DOHH2 (cell line): ENCODE results near the gene ZBTB7C.

Experiments used
- H3F3A ChIP-seq: fragments of 200-600 bp; sonication (generic), shearing (Covaris generic); 2 replicates; pipeline ENCODE4 v1.6.0; 2016; ENCODE audit warnings: antibody characterized with exemption, mild to moderate bottlenecking; ENCODE audit not compliant: control insufficient read depth, insufficient read depth
- H3K27ac ChIP-seq: fragments of 200-600 bp; sonication (generic); 2 replicates; pipeline ENCODE4 v1.5.1; 2014; ENCODE audit warnings: low read depth, mild to moderate bottlenecking, low read length, moderate library complexity
- H3K27me3 ChIP-seq: fragments of 200-600 bp; sonication (generic); 2 replicates; pipeline ENCODE4 v1.6.1; 2014; ENCODE audit warnings: mild to moderate bottlenecking, low read length, mixed read lengths; ENCODE audit not compliant: control insufficient read depth
- H3K36me3 ChIP-seq: fragments of 200-600 bp; sonication (generic); 2 replicates; pipeline ENCODE4 v1.6.1; 2014; ENCODE audit warnings: mild to moderate bottlenecking, low read length, moderate library complexity, mixed read lengths; ENCODE audit not compliant: control insufficient read depth
- H3K4me1 ChIP-seq: fragments of 200-600 bp; sonication (generic); 2 replicates; pipeline ENCODE4 v1.6.1; 2014; ENCODE audit warnings: mild to moderate bottlenecking, low read length, mixed read lengths; ENCODE audit not compliant: control insufficient read depth
- H3K4me2 ChIP-seq: fragments of 200-600 bp; sonication (generic); 2 replicates; pipeline ENCODE4 v1.6.0; 2014; ENCODE audit warnings: mild to moderate bottlenecking, low read length, moderate library complexity
- H3K4me3 ChIP-seq: fragments of 200-600 bp; sonication (generic); 2 replicates; pipeline ENCODE4 v1.5.1; 2014; ENCODE audit warnings: mild to moderate bottlenecking, low read length, mixed read lengths
- H3K79me2 ChIP-seq: fragments of 200-600 bp; sonication (generic); 2 replicates; pipeline ENCODE4 v1.6.1; 2014; ENCODE audit warnings: mild to moderate bottlenecking, low read length, mixed read lengths; ENCODE audit not compliant: control insufficient read depth
- H3K9me2 ChIP-seq: fragments of 200-600 bp; sonication (generic); replicated peaks from 2 replicates; pipeline ENCODE4 v1.6.1; 2014; ENCODE audit warnings: mild to moderate bottlenecking, low read length, mixed read lengths; ENCODE audit not compliant: control insufficient read depth
- H3K9me3 ChIP-seq: fragments of 200-600 bp; sonication (generic); 2 replicates; pipeline ENCODE4 v1.6.1; 2014; ENCODE audit warnings: antibody characterized with exemption, low read length, mixed read lengths; ENCODE audit not compliant: control insufficient read depth, insufficient read depth
- H4K20me1 ChIP-seq: fragments of 200-600 bp; sonication (generic); 2 replicates; pipeline ENCODE4 v1.6.0; 2014; ENCODE audit warnings: low read depth, mild to moderate bottlenecking, antibody characterized with exemption, low read length, moderate library complexity; ENCODE audit not compliant: control insufficient read depth, insufficient read depth
- CTCF ChIP-seq: fragments of 200-600 bp; sonication (generic); IDR thresholded peaks from one replicate; pipeline ENCODE4 v1.5.1; 2014; ENCODE audit warnings: antibody characterized with exemption, mild to moderate bottlenecking, low read depth, low read length; ENCODE audit not compliant: poor library complexity, severe bottlenecking
- EZH2phosphoT487 ChIP-seq: fragments of 200-600 bp; sonication (generic); IDR thresholded peaks from 2 replicates; pipeline ENCODE4 v1.6.1; 2017; ENCODE audit warnings: borderline replicate concordance, mild to moderate bottlenecking, antibody characterized with exemption, low read length, moderate library complexity, mixed read lengths

The ZBTB7C gene

GRCh38 chr18:48181087-48181823 lies 227.9 kb downstream of the ZBTB7C start:
- H3K4me1 ChIP-seq = no peaks in the 10 kb centered on the region
- no peak overlapping the region for H3K27ac ChIP-seq
- H3K27me3 ChIP-seq = no peaks in the 10 kb centered on the region; the same call in 1 of the 2 replicates
- no peak overlapping the region for H3K4me2 ChIP-seq
- TF ChIP-seq EZH2phosphoT487 = no peak
- no peak for TF ChIP-seq CTCF
- no peaks in the 10 kb centered on the region for H4K20me1 ChIP-seq
- no peak overlapping the region for H3K4me3 ChIP-seq
- no peaks in the 10 kb centered on the region for H3K9me2 ChIP-seq
- H3K79me2 ChIP-seq = no peaks in the 10 kb centered on the region
- H3K9me3 ChIP-seq = no peaks in the 10 kb centered on the region
- H3F3A ChIP-seq = no peaks in the 10 kb centered on the region
- no peaks in the 10 kb centered on the region for H3K36me3 ChIP-seq

- Histone ChIP-seq H3K9me3 (no peaks in the 10 kb centered on the region), H3K4me1 (no peaks in the 10 kb centered on the region), H3K4me3 (no peak overlapping the region), H3F3A (no peaks in the 10 kb centered on the region), H3K79me2 (no peaks in the 10 kb centered on the region), H3K36me3 (no peaks in the 10 kb centered on the region), H3K27me3 (no peaks in the 10 kb centered on the region; the same call in 1 of the 2 replicates), H4K20me1 (no peaks in the 10 kb centered on the region), H3K27ac (no peak overlapping the region), H3K9me2 (no peaks in the 10 kb centered on the region), H3K4me2 (no peak overlapping the region)
- no peak for TF ChIP-seq EZH2phosphoT487
- no peak for TF ChIP-seq CTCF
These were observed 229.5 kb downstream of the ZBTB7C start for GRCh38 chr18:48179666-48180065.

- H3K9me3 ChIP-seq = no peaks in the 10 kb centered on the region
- no peaks in the 10 kb centered on the region for H3K79me2 ChIP-seq
- H3K4me1 ChIP-seq = no peaks in the 10 kb centered on the region
- no peak overlapping the region for H3K4me3 ChIP-seq
- no peak overlapping the region for H3K27ac ChIP-seq
- H3K4me2 ChIP-seq = no peak overlapping the region
- no peaks in the 10 kb centered on the region for H4K20me1 ChIP-seq
- H3K36me3 ChIP-seq = no peaks in the 10 kb centered on the region
- TF ChIP-seq CTCF (no peak), EZH2phosphoT487 (no peak)
- no peaks in the 10 kb centered on the region; the same call in 1 of the 2 replicates for H3K27me3 ChIP-seq
- H3F3A ChIP-seq = no peaks in the 10 kb centered on the region
- no peaks in the 10 kb centered on the region for H3K9me2 ChIP-seq
These were observed 230.2 kb downstream of the ZBTB7C start for GRCh38 chr18:48179001-48179400.
